HUES64 (cell line): ENCODE measurements around the gene TTLL4.
A peak's percentile ranks its signal among the peaks of the same experiment; 100 is the strongest.

ENCODE experiments used
- H3K27ac ChIP-seq: 2 replicates; pipeline ENCODE4 v1.7.0; 2013; ENCODE audit warnings: low read depth, low read length, inconsistent platforms
- H3K27me3 ChIP-seq: 2 replicates; pipeline ENCODE4 v1.6.1; 2013; ENCODE audit warnings: mild to moderate bottlenecking, low read length; ENCODE audit not compliant: insufficient read depth
- H3K36me3 ChIP-seq: 2 replicates; pipeline ENCODE4 v1.6.1; 2013; ENCODE audit warnings: mild to moderate bottlenecking, low read length; ENCODE audit not compliant: insufficient read depth
- H3K4me1 ChIP-seq: 2 replicates; pipeline ENCODE4 v1.6.1; 2013; ENCODE audit warnings: mild to moderate bottlenecking, low read length, moderate library complexity; ENCODE audit not compliant: insufficient read depth
- H3K4me3 ChIP-seq: 2 replicates; pipeline ENCODE4 v1.5.1; 2013; ENCODE audit warnings: mild to moderate bottlenecking, low read length, moderate library complexity
- H3K9ac ChIP-seq: 2 replicates; pipeline ENCODE4 v1.6.1; 2013; ENCODE audit warnings: mild to moderate bottlenecking, low read depth, low read length
- H3K9me3 ChIP-seq: 2 replicates; pipeline ENCODE4 v1.6.1; 2013; ENCODE audit warnings: low read depth, low read length; ENCODE audit not compliant: insufficient read depth
- WGBS: fragments of 150-250, 120-280 bp; methylation state at CpG from one replicate; pipeline ENCODE4 v1.1.7; 2013; ENCODE audit warnings: missing lambda C conversion rate; 5-methylcytosine and 5-hydroxymethylcytosine counted together

Gene TTLL4

DNA sequence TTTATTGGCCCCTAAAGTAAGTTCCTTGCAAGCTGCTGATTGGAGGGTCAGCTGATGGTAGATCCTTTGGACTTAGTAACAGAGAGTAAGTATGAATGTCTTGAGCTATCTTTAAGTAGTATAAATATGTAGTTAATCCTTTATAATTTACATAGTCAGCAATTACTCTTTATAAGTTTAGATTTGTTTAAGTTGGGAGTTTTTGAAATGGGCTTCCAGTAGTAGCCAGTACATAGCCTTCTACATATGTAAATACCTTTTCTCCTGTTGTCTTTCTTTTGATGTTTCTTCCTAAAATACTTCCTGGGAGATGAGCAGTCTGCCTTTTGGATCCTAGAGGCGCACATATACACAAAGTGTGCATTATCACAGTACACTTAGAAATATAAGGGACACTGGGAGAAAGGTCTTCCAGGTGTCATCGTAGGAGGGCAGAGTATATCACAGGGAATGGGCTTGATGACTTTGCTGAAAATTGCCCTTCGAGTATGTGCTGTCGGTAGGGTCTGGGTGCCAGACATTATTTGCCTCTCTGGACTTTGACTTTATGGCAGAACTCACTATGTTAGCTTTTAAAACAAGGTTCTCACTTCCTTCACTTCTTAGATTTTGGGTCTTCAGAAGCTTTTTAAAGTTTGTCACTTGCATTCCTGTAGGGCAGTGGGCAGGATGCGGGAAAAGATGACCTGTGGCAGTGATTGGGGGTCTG, 21.6 kb downstream of the TTLL4 start:
- H3K27ac ChIP-seq = peak overlapping the region; percentile 47
- peaks cover 23% of the 10 kb centered on the region for H3K4me1 ChIP-seq
- H3K9ac ChIP-seq = no peak overlapping the region
- WGBS = 91% methylated on average over 5 of the region's 5 CpGs
- peaks cover 14% of the 10 kb centered on the region for H3K36me3 ChIP-seq
- H3K4me3 ChIP-seq = no peak overlapping the region
- H3K9me3 ChIP-seq = peaks cover 5% of the 10 kb centered on the region
- H3K27me3 ChIP-seq = no peaks in the 10 kb centered on the region

DNA sequence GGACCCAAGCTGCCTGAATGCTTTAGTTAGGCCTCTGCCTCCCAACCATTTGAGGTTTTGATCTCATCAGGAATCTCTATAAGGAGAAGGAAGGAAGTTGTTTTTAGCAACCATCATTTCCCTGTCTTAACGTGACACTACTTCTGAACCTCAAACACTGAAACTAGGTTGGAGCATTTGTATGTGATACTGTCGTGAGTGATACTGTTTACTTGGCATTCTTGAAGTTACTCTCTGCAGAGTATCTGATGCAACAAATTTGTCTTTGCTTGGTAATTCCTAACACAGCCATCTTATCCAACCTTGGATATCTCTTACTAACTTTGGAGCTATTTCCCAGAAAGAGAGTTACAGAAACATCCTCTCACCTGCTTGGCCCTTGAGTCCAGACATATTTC, 22.1 kb downstream of the TTLL4 start:
- Histone ChIP-seq H3K27ac (peak overlapping the region; percentile 14; the same call in 1 of the 2 replicates), H3K9ac (no peak overlapping the region), H3K36me3 (peaks cover 17% of the 10 kb centered on the region), H3K27me3 (no peaks in the 10 kb centered on the region), H3K4me3 (no peak overlapping the region), H3K4me1 (peaks cover 23% of the 10 kb centered on the region), H3K9me3 (peaks cover under 1% of the 10 kb centered on the region)
- WGBS = 94% methylated on average over 2 of the region's 2 CpGs

DNA sequence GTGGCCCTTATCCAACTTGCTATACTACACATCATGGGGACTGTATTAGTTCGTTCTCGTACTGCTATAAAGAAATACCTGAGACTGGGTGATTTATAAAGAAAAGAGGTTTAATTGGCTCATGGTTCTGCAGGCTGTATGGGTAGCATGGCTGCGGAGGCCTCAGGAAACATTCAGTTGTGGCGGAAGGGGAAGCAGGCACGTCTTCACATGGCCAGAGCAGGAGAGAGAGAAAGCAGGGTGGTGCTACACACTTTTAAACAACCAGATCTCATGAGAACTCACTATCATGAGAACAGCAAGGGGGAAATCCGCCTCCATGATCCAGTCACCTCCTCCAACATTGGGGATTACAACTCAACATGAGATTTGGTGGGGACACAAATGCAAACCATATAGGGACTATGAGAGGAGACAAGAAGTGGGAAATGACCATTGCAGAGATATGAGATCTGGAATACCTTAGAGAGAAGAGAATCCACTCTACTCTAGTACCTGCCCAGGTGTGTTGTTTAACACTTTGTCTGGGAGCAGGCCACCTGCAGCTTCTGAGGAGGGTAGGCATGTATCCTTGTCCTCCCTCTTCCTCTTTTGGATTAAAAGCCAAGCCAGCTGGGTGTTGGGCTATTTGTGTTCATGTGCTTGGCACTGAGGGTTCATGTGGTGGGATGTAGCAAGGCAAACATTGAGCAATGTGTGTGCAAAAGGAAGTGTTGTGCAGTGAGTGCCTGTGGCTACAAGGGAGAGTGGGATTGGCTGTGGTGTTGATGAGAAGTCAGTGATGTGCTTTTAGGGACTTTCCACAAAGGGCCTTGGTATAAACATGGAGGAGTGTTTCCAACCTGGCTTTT, 22.8 kb downstream of the TTLL4 start:
- Histone ChIP-seq H3K36me3 (peaks cover 20% of the 10 kb centered on the region), H3K4me1 (peaks cover 23% of the 10 kb centered on the region), H3K27me3 (no peaks in the 10 kb centered on the region), H3K9me3 (no peaks in the 10 kb centered on the region), H3K4me3 (no peak overlapping the region), H3K9ac (no peak overlapping the region), H3K27ac (no peak overlapping the region)
- WGBS = 90% methylated on average over 5 of the region's 6 CpGs

DNA sequence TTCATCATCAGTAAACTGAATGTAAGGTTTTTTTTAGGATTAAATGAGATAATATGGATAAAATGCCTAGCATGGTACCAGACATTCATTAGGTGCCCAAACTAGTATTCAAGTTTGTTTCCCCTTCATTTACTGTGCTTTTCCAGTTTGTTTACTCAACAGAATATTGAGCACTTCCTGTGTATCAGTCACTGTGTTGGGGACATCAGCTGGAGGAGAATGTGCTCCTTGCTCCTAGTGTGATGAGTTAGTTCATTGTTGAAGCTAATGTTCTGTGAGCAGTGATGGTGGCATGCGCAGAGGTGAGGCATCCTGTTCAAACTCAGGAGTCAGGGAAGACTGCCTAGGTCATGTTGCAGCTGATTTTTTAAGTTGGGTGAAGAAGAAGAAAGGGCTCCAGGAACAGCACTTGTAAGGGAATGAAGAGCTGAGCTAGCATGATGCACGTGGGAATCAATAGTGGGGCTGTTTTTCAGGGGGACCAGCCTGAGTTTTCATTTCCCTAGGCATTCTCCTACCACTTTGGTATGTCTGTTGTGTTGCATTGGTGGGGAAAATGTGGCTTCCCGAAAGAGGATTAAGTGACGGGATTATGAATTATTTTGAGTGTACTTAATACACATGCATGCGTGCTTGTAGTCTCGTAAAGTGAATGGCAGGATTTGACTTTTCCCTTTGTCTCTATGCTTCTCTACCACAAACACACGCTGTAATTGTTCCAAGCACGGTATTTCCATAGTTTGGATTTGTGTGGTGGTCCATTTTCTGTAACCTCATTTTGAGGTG, 23.7 kb downstream of the TTLL4 start:
- Histone ChIP-seq H3K9me3 (no peaks in the 10 kb centered on the region), H3K27ac (no peak overlapping the region), H3K4me3 (no peak overlapping the region), H3K9ac (no peak overlapping the region), H3K36me3 (peaks cover 27% of the 10 kb centered on the region), H3K4me1 (peaks cover 23% of the 10 kb centered on the region), H3K27me3 (no peaks in the 10 kb centered on the region)
- WGBS = 97% methylated on average over 8 of the region's 8 CpGs

DNA sequence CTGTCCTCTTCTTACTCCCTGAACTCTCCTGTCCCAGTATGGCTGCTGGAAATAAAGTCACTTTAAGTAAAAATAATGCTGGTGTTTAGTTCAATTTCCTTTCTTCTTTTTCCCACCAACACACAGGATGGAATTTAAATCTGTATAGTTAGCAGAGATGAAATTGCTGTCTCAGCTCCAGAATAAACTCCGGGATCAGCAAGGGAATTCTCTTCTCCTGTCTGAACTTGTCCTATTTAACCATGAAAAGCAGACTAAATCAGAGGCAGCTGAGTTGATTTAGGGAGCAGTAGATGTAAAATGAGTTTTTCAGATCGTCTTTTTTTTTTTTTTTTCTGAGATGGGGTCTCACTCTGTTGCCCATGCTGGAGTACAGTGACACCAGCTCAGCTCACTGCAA, 25.9 kb downstream of the TTLL4 start:
- Histone ChIP-seq H3K27me3 (no peaks in the 10 kb centered on the region), H3K36me3 (peaks cover 48% of the 10 kb centered on the region), H3K4me3 (no peak overlapping the region), H3K4me1 (peaks cover 20% of the 10 kb centered on the region), H3K9ac (no peak overlapping the region), H3K27ac (no peak overlapping the region), H3K9me3 (no peaks in the 10 kb centered on the region)
- WGBS = 93% methylated on average over 2 of the region's 2 CpGs

DNA sequence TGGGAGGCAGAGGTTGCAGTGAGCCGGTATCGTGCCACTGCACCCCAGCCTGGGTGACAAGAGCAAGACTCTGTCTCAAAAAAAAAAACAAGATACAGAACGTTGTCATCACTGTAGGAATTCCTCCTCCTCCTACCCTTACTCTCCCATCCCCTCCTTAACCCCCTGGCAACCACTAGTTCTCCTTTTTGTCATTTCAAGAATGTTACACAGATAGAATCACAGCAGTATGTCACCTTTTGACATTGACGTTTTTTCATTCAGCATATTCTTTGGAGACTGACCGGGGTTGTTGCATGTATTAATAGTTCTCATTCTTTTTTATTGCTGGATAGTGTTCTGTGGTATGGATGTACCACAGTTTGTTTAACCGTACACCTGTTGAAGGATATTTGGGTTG, 32.4 kb downstream of the TTLL4 start:
- WGBS = 88% methylated on average over 6 of the region's 6 CpGs
- Histone ChIP-seq H3K9ac (no peak overlapping the region), H3K4me3 (no peak overlapping the region), H3K27me3 (no peaks in the 10 kb centered on the region), H3K9me3 (no peaks in the 10 kb centered on the region), H3K36me3 (peaks cover 93% of the 10 kb centered on the region), H3K27ac (no peak overlapping the region), H3K4me1 (no peaks in the 10 kb centered on the region; the same call in 1 of the 2 replicates)

DNA sequence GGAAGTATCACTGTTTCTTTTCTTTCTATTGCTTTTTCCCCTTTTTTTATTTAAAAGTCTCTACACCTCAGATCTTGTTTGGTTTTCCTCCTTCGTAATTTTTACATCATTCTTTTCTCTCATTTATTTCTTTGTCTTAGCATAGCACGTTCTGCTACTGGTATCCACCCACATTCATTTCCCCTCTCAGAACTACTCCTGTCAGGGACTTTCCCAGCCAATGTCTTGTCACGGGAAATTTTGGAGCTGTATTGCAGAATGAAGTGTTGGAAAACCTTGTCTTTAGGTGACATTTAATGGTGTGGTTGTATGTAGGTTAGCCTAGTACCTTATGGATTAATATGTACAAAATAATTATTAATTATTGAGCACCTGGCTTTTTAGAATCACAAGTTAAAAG, 34.0 kb downstream of the TTLL4 start:
- 94% methylated on average over 3 of the region's 3 CpGs for WGBS
- no peak overlapping the region for H3K4me3 ChIP-seq
- H3K4me1 ChIP-seq = no peaks in the 10 kb centered on the region; the same call in 1 of the 2 replicates
- H3K36me3 ChIP-seq = peaks cover 92% of the 10 kb centered on the region
- H3K27ac ChIP-seq = no peak overlapping the region
- no peaks in the 10 kb centered on the region for H3K9me3 ChIP-seq
- H3K9ac ChIP-seq = no peak overlapping the region
- H3K27me3 ChIP-seq = no peaks in the 10 kb centered on the region

DNA sequence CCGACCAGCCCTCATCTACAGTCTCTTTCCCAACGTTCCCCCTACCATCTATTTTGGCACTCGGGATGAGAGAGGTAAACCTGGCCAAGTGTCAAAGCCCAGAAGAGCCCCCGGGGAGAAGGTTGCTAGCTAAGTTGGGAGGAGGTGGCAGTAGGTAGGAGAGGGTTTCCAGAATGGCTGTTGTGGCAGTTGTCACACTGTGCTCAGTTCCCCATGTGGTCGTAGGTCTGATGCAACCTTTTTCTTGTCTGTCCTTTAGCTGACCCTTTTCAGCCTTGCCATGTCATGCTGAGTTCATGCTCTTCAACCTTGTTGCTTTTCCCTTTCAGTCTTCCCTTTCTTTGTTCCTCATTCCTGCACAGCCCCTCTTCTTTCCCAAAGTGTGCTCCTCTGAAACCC, 34.5 kb downstream of the TTLL4 start:
- Histone ChIP-seq H3K27ac (no peak overlapping the region), H3K4me1 (no peaks in the 10 kb centered on the region; the same call in 1 of the 2 replicates)

DNA sequence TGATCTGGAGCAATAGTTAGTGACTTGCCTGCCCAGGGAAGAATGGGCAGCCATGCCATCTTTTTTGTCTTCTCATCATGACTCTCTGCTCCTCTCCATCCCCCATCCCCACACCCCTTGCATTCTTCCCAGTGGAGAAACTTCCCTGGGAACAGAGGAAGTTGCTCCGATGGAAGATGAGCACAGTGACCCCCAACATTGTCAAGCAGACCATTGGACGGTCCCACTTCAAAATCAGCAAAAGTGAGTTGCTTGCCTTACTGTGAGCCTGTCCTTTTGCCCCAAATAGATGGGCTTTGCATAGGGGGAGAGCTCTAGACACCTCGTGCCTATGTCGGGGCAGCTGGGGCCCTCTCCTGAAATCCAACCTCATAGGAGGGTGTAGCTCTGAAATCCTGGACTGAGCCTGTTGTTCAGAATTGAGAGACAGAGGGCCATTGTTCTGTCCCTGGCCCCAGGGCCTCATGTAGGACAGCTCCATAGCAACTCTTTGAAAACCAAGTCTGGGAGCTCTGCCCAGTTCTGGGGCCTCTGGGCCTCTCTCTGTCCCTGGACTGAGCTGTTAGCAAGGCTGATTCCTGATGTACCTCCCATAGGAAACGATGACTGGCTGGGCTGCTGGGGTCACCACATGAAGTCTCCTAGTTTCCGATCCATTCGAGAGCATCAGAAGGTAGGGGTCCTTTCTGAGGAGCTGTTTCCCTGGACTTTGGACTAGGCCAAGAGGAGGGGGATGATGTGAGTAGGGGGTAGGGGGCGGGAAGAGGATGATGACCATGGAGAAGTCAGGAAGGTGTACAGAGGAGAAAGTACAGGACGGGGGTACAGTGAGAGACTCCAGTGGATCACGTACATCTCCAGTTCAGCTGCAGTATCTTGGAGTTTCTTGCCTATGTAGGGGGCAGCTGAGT, 35.2 kb downstream of the TTLL4 start:
- Histone ChIP-seq H3K27me3 (no peaks in the 10 kb centered on the region), H3K4me1 (no peaks in the 10 kb centered on the region; the same call in 1 of the 2 replicates), H3K36me3 (peaks cover 92% of the 10 kb centered on the region), H3K27ac (no peak overlapping the region), H3K4me3 (no peak overlapping the region), H3K9ac (no peak overlapping the region), H3K9me3 (no peaks in the 10 kb centered on the region)
- 92% methylated on average over 10 of the region's 10 CpGs for WGBS

More for the DNA sequence above, 34.5 kb downstream of the TTLL4 start:
- Histone ChIP-seq H3K4me3 (no peak overlapping the region), H3K36me3 (peaks cover 92% of the 10 kb centered on the region), H3K27me3 (no peaks in the 10 kb centered on the region), H3K9ac (no peak overlapping the region), H3K9me3 (no peaks in the 10 kb centered on the region)
- WGBS = 77% methylated on average over 5 of the region's 5 CpGs

DNA sequence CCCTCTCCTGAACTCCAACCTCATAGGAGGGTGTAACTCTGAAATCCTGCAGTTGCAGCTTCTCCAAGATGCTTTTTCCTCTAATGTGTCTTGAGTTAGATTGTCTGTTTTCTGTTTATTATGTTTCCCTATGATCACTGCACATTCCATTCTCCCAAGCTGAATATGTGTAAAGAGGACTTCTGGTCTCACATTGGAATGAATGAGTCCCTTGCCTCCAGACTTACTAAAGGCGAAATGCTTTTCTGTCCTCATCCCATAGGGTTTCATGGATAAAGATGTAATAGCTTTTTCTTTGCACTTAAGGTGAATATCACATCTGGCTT, 35.8 kb downstream of the TTLL4 start:
- H3K9me3 ChIP-seq = no peaks in the 10 kb centered on the region
- no peak overlapping the region for H3K4me3 ChIP-seq
- 92% methylated on average over 1 of the region's 1 CpG for WGBS
- peaks cover 92% of the 10 kb centered on the region for H3K36me3 ChIP-seq
- no peak overlapping the region for H3K27ac ChIP-seq
- no peaks in the 10 kb centered on the region; the same call in 1 of the 2 replicates for H3K4me1 ChIP-seq
- no peaks in the 10 kb centered on the region for H3K27me3 ChIP-seq
- H3K9ac ChIP-seq = no peak overlapping the region
